H1 (cell line): ENCODE data around the gene TGFBR1. TPM values are rescaled to one million over a fixed set of nuclear protein-coding genes. Genes with fewer than 3 reads are reported as not detected.

Source experiments
- polyA plus RNA-seq, 7 experiments: library from polyadenylated mRNA; depleted of rRNA in 3 of 7; stranded (reverse) in 5 of 7; unstranded in 2 of 7; fragments of >200 nt in 5 of 7; fragments of 200-250 nt in 2 of 7; gene quantifications; 1 replicate in 5 of 7; 2 replicates in 1 of 7; 4 replicates in 1 of 7; pipeline versions ENCODE4 v1.2.1 to v1.2.3, GENCODE V29; 2011 to 2013; ENCODE audit warnings: missing spikeins in 2 of 7, mixed read lengths in 2 of 7
- total RNA-seq: library from RNA; stranded (reverse); fragmentation: NEBNext Ultra II Directional; extraction: Animal tissue kit (Norgen Biotek cat#: 25700); gene quantifications from 2 replicates; pipeline ENCODE4 v1.2.1, GENCODE V29; 2021
- TF ChIP-seq, protein P1 (sequence below), 3 experiments: IDR thresholded peaks; 1 replicate in 2 of 3; 2 replicates in 1 of 3; pipeline versions ENCODE4 v1.5.1 to v1.6.1; 2011; ENCODE audit warnings: low read length in 3 of 3, mild to moderate bottlenecking in 3 of 3, inconsistent platforms in 2 of 3, low read depth in 1 of 3, moderate library complexity in 1 of 3; ENCODE audit not compliant: insufficient read depth in 1 of 3; ENCODE audit errors: control extremely low read depth in 1 of 3

The TGFBR1 gene
- total and polyA plus RNA-seq, 2 of the 8 experiments (the other 6 are each of a cell fraction or from before 2014, with no cell fraction given) = 16.8 to 52.4 TPM

GRCh38 chr9:99062549-99062948 is 42.4 kb upstream of the TGFBR1 start (continued):
- TF ChIP-seq, protein P1, sequence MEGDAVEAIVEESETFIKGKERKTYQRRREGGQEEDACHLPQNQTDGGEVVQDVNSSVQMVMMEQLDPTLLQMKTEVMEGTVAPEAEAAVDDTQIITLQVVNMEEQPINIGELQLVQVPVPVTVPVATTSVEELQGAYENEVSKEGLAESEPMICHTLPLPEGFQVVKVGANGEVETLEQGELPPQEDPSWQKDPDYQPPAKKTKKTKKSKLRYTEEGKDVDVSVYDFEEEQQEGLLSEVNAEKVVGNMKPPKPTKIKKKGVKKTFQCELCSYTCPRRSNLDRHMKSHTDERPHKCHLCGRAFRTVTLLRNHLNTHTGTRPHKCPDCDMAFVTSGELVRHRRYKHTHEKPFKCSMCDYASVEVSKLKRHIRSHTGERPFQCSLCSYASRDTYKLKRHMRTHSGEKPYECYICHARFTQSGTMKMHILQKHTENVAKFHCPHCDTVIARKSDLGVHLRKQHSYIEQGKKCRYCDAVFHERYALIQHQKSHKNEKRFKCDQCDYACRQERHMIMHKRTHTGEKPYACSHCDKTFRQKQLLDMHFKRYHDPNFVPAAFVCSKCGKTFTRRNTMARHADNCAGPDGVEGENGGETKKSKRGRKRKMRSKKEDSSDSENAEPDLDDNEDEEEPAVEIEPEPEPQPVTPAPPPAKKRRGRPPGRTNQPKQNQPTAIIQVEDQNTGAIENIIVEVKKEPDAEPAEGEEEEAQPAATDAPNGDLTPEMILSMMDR (IDR thresholded peaks at IDR 0.05; ENCODE audit: control extremely low read depth in 1 of 3, insufficient read depth in 1 of 3, low read depth in 1 of 3, low read length in 3 of 3) = no peak
- TF ChIP-seq, all 59 proteins: peak for 0
